Measurements from ENCODE around the gene AP2B1. TPM values are rescaled to one million over a fixed set of nuclear protein-coding genes. Genes with fewer than 3 reads are reported as not detected.
"Not testable (repeated sequence)": the region's sequence is repeated elsewhere in the genome, so short reads cannot be mapped to it uniquely, and the experiment has no call there.

AP2B1 gene
- total RNA-seq, 1 donor from 2014 or later, result 116 TPM

DNA sequence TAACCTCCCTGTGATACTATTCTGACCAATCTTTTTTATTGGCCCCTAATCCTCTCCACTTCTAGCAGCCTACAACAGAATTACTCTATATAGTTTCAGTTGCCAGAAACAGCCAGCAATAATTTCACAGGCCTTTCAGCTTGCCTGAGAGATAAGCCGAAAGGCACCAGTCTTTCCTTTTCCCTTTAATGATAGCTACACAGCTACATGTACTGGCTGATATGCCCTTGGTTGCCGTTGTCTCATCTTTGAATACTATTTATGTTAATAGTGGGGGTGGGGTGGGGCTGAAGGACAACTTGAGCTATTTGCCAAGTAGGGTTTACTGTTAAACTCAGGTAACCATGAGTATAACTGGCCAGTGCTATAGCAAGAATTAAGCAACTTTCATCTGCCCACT is 108.5 kb downstream of the AP2B1 start:
- DNase-seq (ENCODE audit: low spot score), result no peak

DNA sequence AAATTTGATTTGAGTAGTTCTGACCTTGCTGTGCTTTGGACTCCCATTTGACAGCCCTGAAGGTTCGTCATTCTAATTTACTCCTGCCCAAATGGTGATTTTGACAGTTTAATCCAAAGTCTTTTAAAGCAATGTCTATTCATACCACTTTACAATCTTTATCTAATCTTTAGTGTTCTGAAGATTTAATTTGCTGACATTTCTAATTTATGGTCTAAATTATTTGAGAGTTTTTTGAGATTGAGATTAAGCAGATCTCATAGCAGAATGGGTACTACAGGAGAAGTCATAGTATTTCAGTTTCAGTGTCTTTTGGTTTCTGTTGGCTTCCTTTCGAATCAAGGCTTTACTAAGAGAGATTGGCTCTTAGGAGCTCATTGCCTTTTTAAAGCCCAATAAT is 111.7 kb downstream of the AP2B1 start:
- DNase-seq (ENCODE audit: low spot score), result no peak

DNA sequence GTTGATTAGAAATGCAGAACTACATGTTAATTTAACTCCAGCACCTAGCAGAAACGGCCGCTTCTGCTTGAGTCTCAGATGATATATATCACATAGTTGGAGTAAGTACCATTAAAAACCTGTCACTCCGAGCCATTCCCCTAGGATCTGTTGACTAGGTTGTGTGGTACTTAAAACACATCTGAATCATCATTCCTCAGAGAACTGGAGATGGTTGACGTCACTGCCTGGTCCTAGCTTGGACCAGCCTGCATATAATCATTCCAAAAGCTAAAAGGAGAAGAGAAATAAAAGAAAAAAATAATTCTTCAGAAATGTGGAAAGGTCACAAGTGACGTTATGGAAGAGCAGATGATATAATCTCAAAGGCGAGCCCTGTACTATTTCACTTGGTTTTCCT is 113.0 kb downstream of the AP2B1 start:
- DNase-seq (ENCODE audit: low spot score), result no peak

DNA sequence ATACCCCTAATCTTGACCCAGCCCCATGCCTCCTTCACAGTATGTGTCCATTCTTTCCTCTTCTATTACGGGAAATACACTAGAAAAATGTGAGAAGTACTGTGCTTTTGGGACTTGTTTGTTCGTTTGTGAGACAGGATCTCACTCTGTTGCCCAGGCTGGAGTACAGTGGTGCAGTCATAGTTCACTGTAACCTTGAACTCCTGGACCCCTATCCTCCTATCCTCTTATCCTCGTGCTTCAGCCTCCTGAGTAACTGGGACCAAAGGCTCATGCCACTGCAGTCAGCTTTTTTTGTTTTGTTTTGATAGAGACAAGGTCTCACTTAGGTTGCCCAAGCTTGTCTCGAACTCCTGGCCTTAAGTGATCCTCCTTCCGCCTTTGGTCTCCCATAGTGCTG is 114.4 kb downstream of the AP2B1 start:
- no peak for DNase-seq (ENCODE audit: low spot score)

DNA sequence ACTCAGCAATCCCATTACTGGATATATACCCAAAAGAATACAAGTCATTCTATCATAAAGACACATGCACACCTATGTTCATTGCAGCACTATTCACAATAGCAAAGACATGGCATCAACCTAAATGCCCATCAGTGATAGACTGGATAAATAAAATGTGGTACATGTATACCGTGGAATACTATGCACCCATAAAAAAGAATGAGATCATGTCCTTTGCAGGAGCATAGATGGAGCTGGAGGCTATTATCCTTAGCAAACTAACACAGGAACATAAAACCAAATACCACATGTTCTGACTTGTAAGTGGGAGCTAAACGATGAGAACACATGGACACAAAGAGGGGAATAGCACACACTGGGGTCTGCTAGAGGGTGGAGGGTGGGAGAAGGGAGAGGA is 116.2 kb downstream of the AP2B1 start:
- DNase-seq (ENCODE audit: low spot score), result not testable (repeated sequence)

DNA sequence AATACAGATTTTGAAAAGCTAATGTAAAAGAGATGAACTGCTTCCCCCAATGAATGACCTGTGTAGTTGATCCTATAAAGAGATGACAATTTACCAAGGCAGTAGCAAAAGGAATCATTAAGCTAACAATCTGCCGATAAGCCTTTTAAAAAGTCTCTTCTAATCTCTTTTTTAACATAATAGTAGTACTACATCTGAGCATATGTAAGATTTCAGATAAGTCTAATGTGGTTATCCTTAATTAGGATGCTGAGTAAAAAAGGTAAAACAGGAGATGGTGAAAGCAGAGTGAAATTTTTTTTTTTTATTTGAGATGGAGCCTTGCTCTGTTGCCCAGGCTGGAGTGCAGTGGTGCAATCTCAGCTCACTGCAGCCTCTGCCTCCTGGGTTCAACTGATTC is 118.1 kb downstream of the AP2B1 start:
- DNase-seq (ENCODE audit: low spot score), result no peak

DNA sequence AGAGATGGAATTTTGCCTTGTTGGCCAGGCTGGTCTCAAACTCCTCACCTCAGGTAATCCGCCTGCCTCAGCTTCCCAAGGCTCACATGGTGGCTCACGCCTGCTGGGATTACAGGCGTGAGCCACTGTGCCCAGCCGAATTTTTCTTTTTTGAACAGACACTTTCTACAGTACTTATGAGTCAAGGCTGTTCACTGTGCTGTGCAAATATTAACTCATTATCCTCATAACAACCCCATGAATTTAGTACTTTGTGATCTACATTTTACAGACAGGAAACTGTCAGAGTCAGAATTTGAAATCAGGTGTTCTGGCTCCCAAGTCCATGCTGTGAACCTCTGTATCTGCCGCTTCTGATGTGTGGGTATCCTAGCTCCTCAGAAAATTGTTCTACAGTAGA is 118.6 kb downstream of the AP2B1 start:
- DNase-seq (ENCODE audit: low spot score), result no peak

DNA sequence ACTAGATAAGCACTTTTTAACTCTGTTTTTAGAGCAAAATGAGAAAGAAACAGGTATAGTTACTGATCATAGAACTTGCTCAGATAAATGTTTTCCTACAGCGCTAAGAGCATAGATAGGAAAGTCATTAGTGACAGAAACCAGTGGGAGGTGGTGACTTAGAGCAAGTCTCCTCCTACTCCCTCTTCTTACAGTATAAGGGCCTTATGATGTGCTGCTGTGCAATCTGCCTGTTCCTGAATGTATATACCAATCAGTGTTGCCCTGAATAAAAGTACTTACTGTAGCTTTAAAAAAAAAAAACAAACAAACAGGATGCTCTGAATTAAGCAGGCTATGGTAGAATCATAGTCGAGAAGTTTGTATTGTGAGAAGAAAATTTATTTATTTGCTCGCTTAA is 121.0 kb downstream of the AP2B1 start:
- no peak for DNase-seq (ENCODE audit: low spot score)

DNA sequence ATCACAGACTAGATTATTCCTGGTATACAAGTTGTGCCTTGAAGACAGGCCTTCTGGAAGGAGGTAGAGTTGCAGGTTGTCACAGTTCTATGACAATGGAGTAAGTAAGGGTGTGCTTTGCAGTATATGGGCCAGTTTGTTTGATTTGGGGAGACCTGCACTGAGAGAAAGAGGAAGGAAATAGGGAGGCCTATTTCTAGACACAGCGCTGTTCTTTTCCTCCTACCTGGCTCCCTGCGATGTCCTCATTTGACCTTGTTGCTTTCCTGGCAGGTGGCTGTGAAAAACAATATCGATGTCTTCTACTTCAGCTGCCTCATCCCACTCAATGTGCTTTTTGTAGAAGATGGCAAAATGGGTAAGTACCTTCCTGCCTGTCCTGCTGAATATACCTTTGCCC is 121.8 kb downstream of the AP2B1 start:
- DNase-seq (ENCODE audit: low spot score), result no peak

DNA sequence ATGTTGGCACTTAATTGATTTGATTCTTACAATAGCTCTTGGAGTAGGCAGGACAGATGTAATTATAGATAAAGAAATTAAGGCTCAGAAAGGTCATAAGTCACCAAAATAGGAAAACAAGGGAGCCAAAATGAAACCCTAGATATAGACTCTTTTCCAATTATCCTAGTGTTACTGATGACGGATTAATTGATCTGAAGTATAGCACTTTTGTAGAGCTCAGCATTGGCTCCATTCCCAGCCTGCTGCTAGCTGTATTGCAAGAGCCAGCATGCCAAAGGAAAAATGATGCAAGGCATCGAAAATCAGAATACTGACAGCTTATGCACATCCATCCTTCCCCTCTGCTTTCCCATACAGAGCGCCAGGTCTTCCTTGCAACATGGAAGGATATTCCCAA is 122.8 kb downstream of the AP2B1 start:
- no peak for DNase-seq (ENCODE audit: low spot score)

DNA sequence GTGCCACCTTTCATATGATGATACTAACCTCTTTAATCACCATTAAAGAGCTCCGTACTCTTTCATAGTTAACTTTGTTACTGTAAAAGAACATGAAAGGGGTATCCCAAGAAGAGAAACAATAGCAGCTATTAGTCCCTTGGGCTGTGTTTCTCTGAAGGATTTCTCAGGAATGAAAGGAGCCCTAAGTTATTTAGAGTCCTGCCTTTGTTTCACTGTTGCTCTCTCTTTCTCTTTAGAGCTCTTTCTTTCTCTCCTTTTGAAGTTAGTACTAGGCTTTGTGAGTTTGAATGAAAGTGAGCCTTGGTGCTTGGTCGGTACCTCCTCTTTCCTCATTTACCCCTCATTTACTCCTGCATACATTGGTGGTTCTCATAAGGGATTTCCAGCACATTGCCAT is 123.8 kb downstream of the AP2B1 start:
- no peak for DNase-seq (ENCODE audit: low spot score)

DNA sequence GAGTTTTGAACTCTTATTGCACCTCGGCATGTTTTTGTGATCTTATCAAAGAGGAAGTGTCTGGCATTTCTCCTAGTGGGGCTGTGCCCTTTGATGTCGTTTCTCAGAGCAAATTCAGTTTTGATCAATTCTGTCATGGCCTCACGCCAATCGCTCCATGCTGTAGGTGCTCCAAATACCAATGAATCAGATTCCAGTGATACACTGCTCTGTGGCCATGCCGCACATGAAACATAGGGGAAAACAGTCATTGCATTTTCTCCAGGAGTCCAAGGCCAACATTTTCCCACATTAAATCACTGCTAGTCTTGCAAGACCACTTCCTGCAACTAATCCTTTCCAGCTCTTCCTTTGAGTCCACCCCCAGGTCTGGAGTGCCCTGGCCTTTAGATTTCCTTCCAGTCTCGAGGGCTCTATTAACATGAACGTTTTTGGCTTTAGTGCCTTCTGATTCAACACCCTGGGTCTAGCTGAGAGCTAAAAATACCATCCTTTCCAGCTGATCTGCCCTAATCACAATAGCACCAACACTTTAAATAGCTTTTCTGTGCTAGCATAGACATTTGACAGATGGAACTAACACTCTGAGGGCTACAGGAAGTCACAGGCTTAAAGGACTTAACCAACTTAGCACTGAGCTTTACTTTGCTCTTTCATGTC is 126.1 kb downstream of the AP2B1 start:
- DNase-seq (ENCODE audit: low spot score), result no peak

DNA sequence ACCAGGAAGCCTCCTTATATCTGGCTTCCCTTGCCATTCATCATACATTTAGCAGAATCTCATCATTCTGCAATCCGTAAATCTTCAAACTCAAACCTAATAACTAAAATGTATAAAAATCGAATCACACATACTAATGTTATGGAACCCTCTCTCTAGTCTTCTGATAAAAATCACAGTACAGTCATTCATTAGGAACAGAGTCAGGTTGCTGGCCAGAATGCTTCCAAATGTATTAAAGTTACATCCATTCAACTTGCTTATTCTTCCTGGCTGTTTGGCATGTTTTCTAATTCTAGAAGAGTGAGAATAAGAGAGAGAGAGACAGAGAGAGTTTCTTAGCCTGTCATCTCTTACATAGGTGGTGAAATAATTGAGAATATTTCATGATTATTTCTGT is 127.9 kb downstream of the AP2B1 start:
- no peak for DNase-seq (ENCODE audit: low spot score)

DNA sequence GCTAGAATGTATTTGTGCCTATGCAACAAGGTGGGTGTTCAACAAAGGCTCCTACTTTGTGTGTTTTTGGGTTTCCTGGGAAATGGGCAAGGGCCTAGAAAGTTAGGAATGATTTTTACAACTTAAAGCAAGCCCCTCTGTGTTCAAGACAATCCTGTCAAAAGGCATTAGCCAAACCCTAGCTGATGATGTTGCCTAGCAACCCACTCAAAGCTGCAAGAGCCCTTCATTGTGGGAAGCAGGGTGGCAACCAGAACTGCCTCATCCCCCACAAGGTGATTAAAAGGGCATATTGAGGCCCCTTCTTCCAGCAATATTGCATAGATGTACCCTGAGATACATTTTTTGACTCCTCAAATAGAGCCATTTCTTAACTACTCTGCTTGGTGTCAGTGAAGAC is 128.3 kb downstream of the AP2B1 start:
- DNase-seq (ENCODE audit: low spot score), result no peak

DNA sequence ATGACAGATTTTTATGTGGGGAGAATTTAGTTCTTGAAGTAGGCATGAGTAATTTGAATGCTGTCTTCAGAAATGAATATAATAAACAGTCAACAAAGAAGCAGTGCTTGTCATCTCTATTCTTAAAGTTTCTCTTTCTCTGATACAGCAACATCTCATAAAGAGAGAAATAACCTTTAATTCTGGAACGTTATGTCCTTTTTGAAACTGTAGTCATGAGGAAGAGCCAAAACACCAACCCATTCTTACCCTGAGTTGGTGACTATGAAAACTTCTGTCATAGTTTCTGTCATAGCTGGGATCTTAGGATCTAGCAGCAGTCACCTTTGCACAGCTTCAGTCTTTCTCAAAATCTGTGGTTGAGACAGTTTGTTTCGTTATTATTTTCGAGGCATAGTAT is 129.1 kb downstream of the AP2B1 start:
- DNase-seq (ENCODE audit: low spot score), result no peak

DNA sequence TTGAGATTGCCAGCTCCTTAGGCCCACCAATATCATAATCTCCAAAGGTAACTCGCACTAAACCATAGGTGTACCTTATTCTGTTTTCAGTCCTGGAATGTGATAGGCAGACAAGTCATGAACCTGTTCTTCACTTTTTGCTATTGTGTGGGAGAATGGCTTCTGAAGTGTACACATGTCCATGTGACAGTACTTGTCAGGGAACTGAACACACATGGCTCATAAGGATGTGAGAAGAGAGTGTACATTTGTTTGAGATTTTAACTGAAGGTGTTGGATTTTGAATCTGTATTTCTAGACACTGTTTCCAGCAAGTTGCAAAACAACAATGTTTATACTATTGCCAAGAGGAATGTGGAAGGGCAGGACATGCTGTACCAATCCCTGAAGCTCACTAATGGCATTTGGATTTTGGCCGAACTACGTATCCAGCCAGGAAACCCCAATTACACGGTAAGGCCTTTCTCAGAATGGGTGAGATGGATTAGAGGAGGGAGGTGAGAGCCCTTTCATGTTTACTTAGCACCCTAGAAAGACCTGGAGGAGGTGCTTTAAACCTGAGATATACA is 129.9 kb downstream of the AP2B1 start:
- DNase-seq (ENCODE audit: low spot score), result no peak

DNA sequence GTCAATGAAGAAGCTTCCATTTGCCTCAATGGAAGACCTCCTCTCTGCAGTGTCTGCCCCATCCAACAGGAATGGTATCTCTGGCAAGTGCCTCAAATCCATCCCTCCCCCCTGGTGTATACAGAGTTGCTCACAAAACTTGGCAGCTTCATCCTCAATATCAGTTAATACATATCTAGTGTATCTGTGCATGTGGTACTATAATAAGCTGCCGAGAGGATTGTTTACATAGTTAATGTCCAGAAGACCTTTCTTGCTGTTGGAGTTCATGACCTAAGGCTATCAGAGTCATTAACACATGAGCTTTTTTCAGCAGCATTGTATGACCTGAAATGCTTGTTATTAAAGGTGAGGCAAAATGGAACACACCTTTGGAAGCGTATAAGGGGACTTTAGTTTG is 130.4 kb downstream of the AP2B1 start:
- no peak for DNase-seq (ENCODE audit: low spot score)

DNA sequence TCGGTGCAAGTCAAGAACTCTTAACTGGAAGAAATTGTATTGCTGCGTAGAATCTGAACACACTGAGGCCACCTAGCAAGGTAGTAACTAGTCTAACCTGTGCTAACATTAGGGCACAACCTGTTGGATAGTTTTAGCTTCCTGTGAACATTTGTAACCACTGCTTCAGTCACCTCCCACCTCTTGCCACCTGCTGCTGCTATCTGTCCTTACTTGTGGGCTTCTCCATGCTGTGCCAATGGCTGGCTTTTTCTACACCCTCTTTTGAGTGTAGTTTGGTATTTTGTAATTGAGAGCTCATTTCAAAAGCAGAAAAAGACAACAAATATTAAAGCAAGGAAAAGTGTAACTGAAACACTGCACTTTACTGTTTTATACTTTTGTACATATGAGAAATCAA is 136.6 kb downstream of the AP2B1 start:
- no peak for DNase-seq (ENCODE audit: low spot score)

DNA sequence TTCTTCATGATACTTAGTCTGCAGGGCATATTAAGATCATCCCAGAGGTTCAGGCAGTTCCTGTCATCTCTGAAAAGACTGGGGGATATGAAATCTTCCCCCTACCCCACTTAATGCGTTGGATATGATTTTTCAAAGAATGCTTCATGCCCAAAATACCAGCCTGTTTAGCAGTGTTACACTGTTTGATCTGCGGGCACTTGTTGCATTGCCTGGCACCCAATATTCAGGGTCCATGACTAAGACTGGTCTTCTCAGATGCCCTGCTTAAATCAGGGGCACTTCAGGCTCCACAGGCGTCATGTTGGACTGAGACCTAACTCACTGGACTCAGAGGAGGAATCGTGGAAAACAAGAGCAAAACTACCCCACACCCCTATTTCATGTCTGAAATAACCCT is 137.9 kb downstream of the AP2B1 start:
- DNase-seq (ENCODE audit: low spot score), result no peak

DNA sequence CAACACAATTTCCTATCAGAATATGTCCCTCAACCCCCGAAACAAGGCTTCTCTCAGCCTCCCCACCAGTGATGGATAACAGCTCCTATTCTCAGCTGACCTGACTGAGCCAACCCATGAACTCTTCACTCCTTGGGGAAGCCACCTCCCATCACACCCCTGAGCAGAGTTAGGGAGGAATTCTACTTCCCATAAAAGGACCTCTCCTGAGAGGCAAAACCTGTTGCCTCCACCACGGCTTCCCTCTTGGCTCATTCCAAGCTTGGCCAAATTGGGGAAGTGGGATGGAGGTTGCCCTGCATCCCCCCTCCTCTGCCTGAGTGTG is 138.6 kb downstream of the AP2B1 start:
- no peak for DNase-seq (ENCODE audit: low spot score)

DNA sequence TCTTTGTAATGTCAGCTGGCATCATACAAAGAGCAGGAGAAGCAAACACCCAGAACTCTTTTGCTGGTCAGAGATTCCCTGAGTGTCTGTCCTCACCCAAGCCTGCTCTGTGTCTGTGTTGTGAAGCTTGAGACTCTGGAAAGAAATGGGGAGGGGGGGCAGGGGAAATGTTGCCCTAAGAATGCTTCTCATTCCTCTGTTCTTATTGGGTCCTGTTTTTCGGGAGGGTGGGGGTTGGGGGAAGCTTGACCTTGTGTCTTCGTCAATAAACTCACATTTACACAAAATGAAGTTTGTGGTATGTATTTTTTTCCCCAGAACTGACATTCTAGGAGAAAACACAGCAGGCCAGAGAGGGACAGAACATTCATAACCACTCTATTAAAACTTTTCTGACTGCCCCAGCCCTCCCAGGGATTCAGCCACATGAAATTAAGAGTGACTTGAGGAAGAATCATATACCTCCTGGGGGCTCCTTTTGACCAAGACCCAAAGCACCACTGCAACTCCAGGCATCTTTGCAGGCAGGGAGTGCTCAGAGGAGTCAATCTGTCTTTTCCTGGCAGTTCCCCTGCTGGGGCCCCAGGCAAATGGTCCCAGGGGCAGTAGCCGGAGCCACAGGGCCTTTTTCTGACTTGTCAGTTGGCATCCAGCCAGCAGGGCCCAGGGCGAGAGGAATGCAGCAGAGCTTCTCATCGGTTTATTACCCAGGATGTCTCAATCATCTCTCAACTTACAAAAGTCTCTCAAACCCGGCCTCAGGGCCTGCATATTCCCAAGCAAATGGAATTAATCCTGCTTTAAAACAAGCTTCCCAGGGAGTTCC is 139.2 kb downstream of the AP2B1 start:
- DNase-seq (ENCODE audit: low spot score), result no peak

DNA sequence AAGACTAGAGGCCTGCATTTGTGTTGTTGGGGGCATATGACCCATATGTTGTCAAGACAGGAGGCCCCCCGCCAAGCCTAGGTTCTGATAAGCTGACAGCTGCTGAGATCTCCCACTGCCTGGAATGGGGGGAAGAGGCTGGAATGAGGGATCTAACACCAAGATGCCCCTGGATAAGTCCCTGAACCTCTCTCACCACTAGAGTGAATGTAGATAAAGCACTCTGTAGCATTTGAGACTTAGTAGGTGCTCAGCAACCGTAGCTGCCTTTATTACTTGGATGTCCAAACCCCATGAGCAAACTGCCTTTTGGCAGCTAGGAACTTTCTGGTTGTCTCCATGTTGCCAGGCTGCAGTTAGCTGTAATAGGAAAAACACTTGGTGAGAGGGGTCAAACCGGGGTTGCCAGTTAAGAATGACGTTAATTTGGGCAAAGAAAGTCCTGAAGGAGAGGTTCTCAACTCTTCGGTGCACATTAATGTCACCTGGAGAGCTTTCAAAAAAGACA is 139.9 kb downstream of the AP2B1 start:
- no peak for DNase-seq (ENCODE audit: low spot score)

DNA sequence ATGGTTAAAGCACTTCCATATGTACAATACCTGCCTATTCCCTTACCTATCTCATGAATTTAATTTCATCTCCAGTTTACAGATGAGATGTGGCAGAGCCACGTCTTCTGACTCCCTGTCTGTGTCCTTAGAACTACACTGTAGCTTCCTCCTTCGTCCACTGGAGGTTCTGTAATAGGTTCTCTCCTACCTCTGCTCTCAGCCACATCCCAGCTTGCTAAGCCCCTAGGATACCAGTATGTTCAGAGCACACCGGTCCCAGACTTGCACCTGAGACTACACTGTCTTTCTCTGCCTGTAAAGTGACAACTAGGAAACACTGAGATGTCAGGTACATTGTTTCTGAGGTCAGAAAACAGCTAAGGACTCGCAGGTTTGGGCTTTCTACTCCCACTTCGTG is 140.5 kb downstream of the AP2B1 start:
- DNase-seq (ENCODE audit: low spot score), result no peak

Data from mesenteric fat pad (tissue), 1 donor.